ENCODE results near the gene EPAS1. TPM values are rescaled to one million over a fixed set of nuclear protein-coding genes. Genes with fewer than 3 reads are reported as not detected.
A peak's percentile ranks its signal among the peaks of the same experiment; 100 is the strongest.

Gene EPAS1
- total and polyA plus RNA-seq, 2 of the 13 experiments (the other 11 are each of a cell fraction or from before 2014, with no cell fraction given) = 47.1 to 182 TPM

- TF ChIP-seq HNF4G (IDR thresholded peaks at IDR 0.05; ENCODE audit: borderline replicate concordance, low read depth, low read length) (peak; percentile 60; the same call in 1 of the 2 replicates), HNF4G (CRISPR knock-in tag; IDR thresholded peaks at IDR 0.05; ENCODE audit: borderline replicate concordance, low read depth) (no peak), POLR2AphosphoS2 (IDR thresholded peaks at IDR 0.05; ENCODE audit: low read depth, low read length) (no peak), NCOA2 (CRISPR knock-in tag; IDR thresholded peaks at IDR 0.05) (0 out of 2 replicates have a peak, but pooled peaks have one; percentile 45), ZNF841 (CRISPR knock-in tag; IDR thresholded peaks at IDR 0.05; ENCODE audit: borderline replicate concordance) (no peak), NR2C2 (CRISPR knock-in tag; IDR thresholded peaks at IDR 0.05; ENCODE audit: borderline replicate concordance) (0 out of 2 replicates have a peak, but pooled peaks have one; percentile 23), ZNF558 (CRISPR knock-in tag; IDR thresholded peaks at IDR 0.05; ENCODE audit: borderline replicate concordance) (no peak), ARID4A (CRISPR knock-in tag; IDR thresholded peaks at IDR 0.05; ENCODE audit: borderline replicate concordance) (peak; percentile 31; the same call in 1 of the 2 replicates), ZBTB8A (CRISPR knock-in tag; IDR thresholded peaks at IDR 0.05; ENCODE audit: borderline replicate concordance, low read depth) (no peak), PHB2 (IDR thresholded peaks at IDR 0.05; ENCODE audit: partially characterized antibody) (no peak), ZC3H4 (CRISPR knock-in tag; IDR thresholded peaks at IDR 0.05; ENCODE audit: borderline replicate concordance) (no peak), HMG20A (CRISPR knock-in tag; IDR thresholded peaks at IDR 0.05; ENCODE audit: borderline replicate concordance) (peak; percentile 20; the same call in 1 of the 2 replicates), KDM1A (CRISPR knock-in tag; IDR thresholded peaks at IDR 0.05) (no peak), MLLT10 (CRISPR knock-in tag; IDR thresholded peaks at IDR 0.05) (no peak), ZNF781 (CRISPR knock-in tag; IDR thresholded peaks at IDR 0.05; ENCODE audit: borderline replicate concordance, not compliant biosample characterization) (no peak), ARID3A (IDR thresholded peaks at IDR 0.05; ENCODE audit: low read depth, low read length) (no peak), ZC3H13 (CRISPR knock-in tag; IDR thresholded peaks at IDR 0.05) (no peak), ATF4 (CRISPR knock-in tag; IDR thresholded peaks at IDR 0.05) (no peak), ZNF670 (CRISPR knock-in tag; IDR thresholded peaks at IDR 0.05; ENCODE audit: borderline replicate concordance) (no peak), TBX2 (CRISPR knock-in tag; IDR thresholded peaks at IDR 0.05; ENCODE audit: borderline replicate concordance) (no peak)
Measured at GRCh38 chr2:46335391-46336282, 38.4 kb downstream of the EPAS1 start (continued).
